Liver (tissue), 9 donors: ENCODE data around the gene FAM83C. TPM values are rescaled to one million over a fixed set of nuclear protein-coding genes. Genes with fewer than 3 reads are reported as not detected.

Experiments
- DNase-seq: peaks from one replicate; pipeline ENCODE4 v3.0.0-alpha.2; 2017; ENCODE audit warnings: low spot score
- H3K27ac ChIP-seq, 2 donors: one replicate each; pipeline ENCODE4 v1.7.0; 2013; ENCODE audit warnings: inconsistent platforms in 2 of 2, low read length in 2 of 2, control low read depth in 1 of 2, low read depth in 1 of 2, mild to moderate bottlenecking in 1 of 2
- H3K27me3 ChIP-seq, 4 donors: one replicate each; pipeline versions ENCODE4 v1.6.1 to v1.7.0; 2013; ENCODE audit warnings: low read length in 3 of 4, inconsistent platforms in 1 of 4, mild to moderate bottlenecking in 1 of 4, moderate library complexity in 1 of 4; ENCODE audit not compliant: control insufficient read depth in 4 of 4, insufficient read depth in 4 of 4
- H3K36me3 ChIP-seq, 4 donors: one replicate each; pipeline versions ENCODE4 v1.6.1 to v1.7.0; 2013; ENCODE audit warnings: low read length in 3 of 4, mild to moderate bottlenecking in 3 of 4, low read depth in 1 of 4, moderate library complexity in 1 of 4; ENCODE audit not compliant: control insufficient read depth in 4 of 4, insufficient read depth in 3 of 4
- H3K4me1 ChIP-seq, 4 donors: one replicate each; pipeline versions ENCODE4 v1.6.1 to v1.7.0; 2013; ENCODE audit warnings: low read length in 3 of 4, mild to moderate bottlenecking in 3 of 4, moderate library complexity in 1 of 4; ENCODE audit not compliant: control insufficient read depth in 4 of 4, insufficient read depth in 4 of 4
- H3K4me3 ChIP-seq, 3 donors: one replicate each; pipeline versions ENCODE4 v1.6.1 to v1.7.0; 2013; ENCODE audit warnings: low read length in 3 of 3, control low read depth in 1 of 3, low read depth in 1 of 3, mild to moderate bottlenecking in 1 of 3
- H3K9ac ChIP-seq, 2 donors: one replicate each; pipeline ENCODE4 v1.7.0; 2013; ENCODE audit warnings: low read length in 2 of 2, mild to moderate bottlenecking in 2 of 2, moderate library complexity in 2 of 2, control low read depth in 1 of 2, low read depth in 1 of 2
- H3K9me3 ChIP-seq, 4 donors: one replicate each; pipeline versions ENCODE4 v1.6.1 to v1.7.0; 2013; ENCODE audit warnings: low read length in 3 of 4; ENCODE audit not compliant: control insufficient read depth in 4 of 4
- CTCF ChIP-seq: fragments of 150-350 bp; IDR thresholded peaks from 2 replicates; pipeline ENCODE4 v1.5.1; 2017; ENCODE audit warnings: improper control_type of control experiment, low read depth, low read length; ENCODE audit not compliant: missing input control
- EGR1 ChIP-seq, 2 donors: IDR thresholded peaks; 2 replicates each; pipeline ENCODE4 v1.6.1; 2016 to 2018; ENCODE audit warnings: antibody characterized with exemption in 2 of 2, low read depth in 2 of 2
- FOXA1 ChIP-seq: IDR thresholded peaks from 2 replicates; pipeline ENCODE4 v1.6.1; 2016; ENCODE audit warnings: antibody characterized with exemption
- FOXA2 ChIP-seq: IDR thresholded peaks from 2 replicates; pipeline ENCODE4 v1.6.1; 2016; ENCODE audit warnings: antibody characterized with exemption
- GABPA ChIP-seq, 2 donors: IDR thresholded peaks in 1 of 2; conservative IDR thresholded peaks in 1 of 2; 2 replicates each; pipeline ENCODE4 v1.6.1; 2016; ENCODE audit warnings: antibody characterized with exemption in 2 of 2, mild to moderate bottlenecking in 1 of 2, moderate library complexity in 1 of 2
- HNF4A ChIP-seq, 2 donors: conservative IDR thresholded peaks; 2 replicates each; pipeline ENCODE4 v1.6.1; 2016; ENCODE audit warnings: antibody characterized with exemption in 2 of 2, mild to moderate bottlenecking in 2 of 2
- HNF4G ChIP-seq: IDR thresholded peaks from 2 replicates; pipeline ENCODE4 v1.6.1; 2016; ENCODE audit warnings: antibody characterized with exemption
- JUND ChIP-seq, 2 donors: IDR thresholded peaks; 2 replicates each; pipeline ENCODE4 v1.6.1; 2016; ENCODE audit warnings: antibody characterized with exemption in 2 of 2
- MAX ChIP-seq: IDR thresholded peaks from 2 replicates; pipeline ENCODE4 v1.6.1; 2016; ENCODE audit warnings: antibody characterized with exemption
- NR2F2 ChIP-seq: IDR thresholded peaks from 2 replicates; pipeline ENCODE4 v1.6.1; 2016; ENCODE audit warnings: antibody characterized with exemption
- REST ChIP-seq: IDR thresholded peaks from 2 replicates; pipeline ENCODE4 v1.6.1; 2016; ENCODE audit warnings: antibody characterized with exemption, mild to moderate bottlenecking
- RXRA ChIP-seq, 2 donors: IDR thresholded peaks; 2 replicates each; pipeline ENCODE4 v1.6.1; 2017 to 2018; ENCODE audit warnings: antibody characterized with exemption in 2 of 2, mild to moderate bottlenecking in 1 of 2
- SP1 ChIP-seq: IDR thresholded peaks from 2 replicates; pipeline ENCODE4 v1.6.1; 2018; ENCODE audit warnings: antibody characterized with exemption, mild to moderate bottlenecking
- TAF1 ChIP-seq: conservative IDR thresholded peaks from 2 replicates; pipeline ENCODE4 v1.6.1; 2016; ENCODE audit warnings: antibody characterized with exemption, mild to moderate bottlenecking
- YY1 ChIP-seq: IDR thresholded peaks from 2 replicates; pipeline ENCODE4 v1.6.1; 2016; ENCODE audit warnings: antibody characterized with exemption, mild to moderate bottlenecking
- ZBTB33 ChIP-seq: IDR thresholded peaks from 2 replicates; pipeline ENCODE4 v1.6.1; 2016; ENCODE audit warnings: antibody characterized with exemption
- WGBS: extraction: QIAGEN DNeasy Blood & Tissue Kit; methylation state at CpG from one replicate; pipeline ENCODE4 v1.1.7; 2013; 5-methylcytosine and 5-hydroxymethylcytosine counted together
- polyA plus RNA-seq, 2 donors: library from polyadenylated mRNA; stranded (reverse) in 1 of 2; unstranded in 1 of 2; fragments of 200-250 nt in 1 of 2; fragments of >200 nt in 1 of 2; fragmentation: Nextera tagmentation in 1 of 2; extraction: Ambion mirVana in 1 of 2; gene quantifications; one replicate each; pipeline versions ENCODE4 v1.2.1 to v1.2.3, GENCODE V29; 2013 to 2015
- total RNA-seq, 2 donors: library from RNA; depleted of rRNA; stranded (reverse); fragments of >200 nt; gene quantifications; one replicate each; pipeline ENCODE4 v1.2.3, GENCODE V29; 2014
- donor health status: healthy.
- donor health status: healthy.
- donor health status: healthy.
- donor health status: healthy.
- donor health status: healthy.

Gene FAM83C
- total and polyA plus RNA-seq, 4 donors: 0.05 TPM; not detected in 3

GRCh38 chr20:35328095-35328685, 36.0 kb upstream of the FAM83C start:
- peak overlapping the region in 1 of 2 donors; percentile 37 for H3K27ac ChIP-seq
- WGBS: 96% methylated on average over 3 of the region's 3 CpGs

GRCh38 chr20:35327074-35327976, 35.1 kb upstream of the FAM83C start:
- 62% methylated on average over 4 of the region's 4 CpGs for WGBS
- no peak for DNase-seq
- peak overlapping the region; percentile 37 to 74 for H3K27ac ChIP-seq
- peaks cover 6 to 34% (median 26%) of the 10 kb centered on the region in 4 donors for H3K4me1 ChIP-seq
- H3K9ac ChIP-seq: no peak overlapping the region
- no peaks in the 10 kb centered on the region for H3K36me3 ChIP-seq
- no peak overlapping the region for H3K4me3 ChIP-seq
- H3K27me3 ChIP-seq: no peaks in the 10 kb centered on the region
- no peaks in the 10 kb centered on the region for H3K9me3 ChIP-seq
- TF ChIP-seq FOXA2: peak; percentile 87
- peak; percentile 100 for TF ChIP-seq HNF4A (conservative IDR thresholded peaks at IDR 0.05)
- peak; percentile 100 for TF ChIP-seq SP1
- TF ChIP-seq JUND (IDR thresholded peaks at IDR 0.05): peak; percentile 94 to 99
- TF ChIP-seq YY1: peak; percentile 83
- peak; percentile 64 for TF ChIP-seq FOXA1
- peak; percentile 87 for TF ChIP-seq ZBTB33
- TF ChIP-seq REST: peak; percentile 89
- peak in 1 of 2 donors; percentile 68 for TF ChIP-seq EGR1 (IDR thresholded peaks at IDR 0.05; ENCODE audit: low read depth in 2 of 2)
- TF ChIP-seq NR2F2: peak; percentile 98
- no peak for TF ChIP-seq CTCF
- TF ChIP-seq GABPA (IDR thresholded peaks at IDR 0.05 in 1 of 2, conservative IDR thresholded peaks at IDR 0.05 in 1 of 2): peak in 1 of 2 donors; percentile 62
- TF ChIP-seq MAX: peak; percentile 78
- TF ChIP-seq TAF1: no peak
- TF ChIP-seq HNF4G: peak; percentile 99
- peak; percentile 98 for TF ChIP-seq RXRA (IDR thresholded peaks at IDR 0.05)

More at GRCh38 chr20:35328095-35328685, 36.0 kb upstream of the FAM83C start:
- no peak overlapping the region for H3K9ac ChIP-seq
- no peak overlapping the region for H3K4me3 ChIP-seq
- H3K4me1 ChIP-seq: peaks cover 6 to 36% (median 26%) of the 10 kb centered on the region in 4 donors
- TF ChIP-seq SP1 (no peak), RXRA (IDR thresholded peaks at IDR 0.05) (no peak), CTCF (no peak), NR2F2 (no peak), YY1 (no peak), TAF1 (no peak)
- no peaks in the 10 kb centered on the region for H3K9me3 ChIP-seq
- DNase-seq: no peak
- no peaks in the 10 kb centered on the region for H3K36me3 ChIP-seq
- H3K27me3 ChIP-seq: no peaks in the 10 kb centered on the region
